ENCODE measurements around the gene FAM174C. TPM values are rescaled to one million over a fixed set of nuclear protein-coding genes. Genes with fewer than 3 reads are reported as not detected.
A peak's percentile ranks its signal among the peaks of the same experiment; 100 is the strongest.

FAM174C gene
- total RNA-seq, 2 experiments from 2014 or later = 99.8 to 101 TPM

GRCh38 chr19:1260749-1261537, 14.4 kb upstream of the FAM174C start:
- peak overlapping the region; percentile 98 for H3K27ac Mint-ChIP-seq
- peak overlapping the region; percentile 97 for H3K4me3 Mint-ChIP-seq
- H3K9me3 Mint-ChIP-seq = no peaks in the 10 kb centered on the region
- peak; percentile 99 for DNase-seq
- no peaks in the 10 kb centered on the region for H3K27me3 Mint-ChIP-seq
- H3K36me3 Mint-ChIP-seq = peaks cover 22% of the 10 kb centered on the region
- H3K4me1 Mint-ChIP-seq = peaks cover 57% of the 10 kb centered on the region

GRCh38 chr19:1261538-1261797, 13.9 kb upstream of the FAM174C start:
- H3K9me3 Mint-ChIP-seq = no peaks in the 10 kb centered on the region
- no peaks in the 10 kb centered on the region for H3K27me3 Mint-ChIP-seq
- H3K27ac Mint-ChIP-seq = peak overlapping the region; percentile 98
- peak overlapping the region; percentile 97 for H3K4me3 Mint-ChIP-seq
- peaks cover 57% of the 10 kb centered on the region for H3K4me1 Mint-ChIP-seq
- H3K36me3 Mint-ChIP-seq = peaks cover 22% of the 10 kb centered on the region
- DNase-seq = no peak

GRCh38 chr19:1261798-1262622, 13.3 kb upstream of the FAM174C start:
- no peak for DNase-seq
- Mint-ChIP-seq H3K36me3 (peaks cover 22% of the 10 kb centered on the region), H3K9me3 (no peaks in the 10 kb centered on the region), H3K4me1 (peaks cover 57% of the 10 kb centered on the region), H3K27me3 (no peaks in the 10 kb centered on the region), H3K4me3 (peak overlapping the region; percentile 97), H3K27ac (peak overlapping the region; percentile 98)

- no peaks in the 10 kb centered on the region for H3K9me3 Mint-ChIP-seq
- DNase-seq = no peak
- peak overlapping the region; percentile 72 for H3K27ac Mint-ChIP-seq
- H3K36me3 Mint-ChIP-seq = peaks cover 17% of the 10 kb centered on the region
- H3K4me1 Mint-ChIP-seq = peaks cover 59% of the 10 kb centered on the region
- H3K4me3 Mint-ChIP-seq = peak overlapping the region; percentile 80
- no peaks in the 10 kb centered on the region for H3K27me3 Mint-ChIP-seq
These were observed 12.7 kb upstream of the FAM174C start for GRCh38 chr19:1262623-1263123.

- H3K4me3 Mint-ChIP-seq = peak overlapping the region; percentile 80
- no peaks in the 10 kb centered on the region for H3K9me3 Mint-ChIP-seq
- DNase-seq = no peak
- H3K4me1 Mint-ChIP-seq = peaks cover 58% of the 10 kb centered on the region
- peak overlapping the region; percentile 72 for H3K27ac Mint-ChIP-seq
- H3K36me3 Mint-ChIP-seq = peaks cover 16% of the 10 kb centered on the region
- no peaks in the 10 kb centered on the region for H3K27me3 Mint-ChIP-seq
These were observed 12.1 kb upstream of the FAM174C start for GRCh38 chr19:1263188-1263587.

- peaks cover 19% of the 10 kb centered on the region for H3K36me3 Mint-ChIP-seq
- peaks cover 1% of the 10 kb centered on the region for H3K27me3 Mint-ChIP-seq
- H3K4me1 Mint-ChIP-seq = peaks cover 48% of the 10 kb centered on the region
- no peaks in the 10 kb centered on the region for H3K9me3 Mint-ChIP-seq
- H3K4me3 Mint-ChIP-seq = no peak overlapping the region
- no peak overlapping the region for H3K27ac Mint-ChIP-seq
- no peak for DNase-seq
These were observed 10.3 kb upstream of the FAM174C start for GRCh38 chr19:1264801-1265614.

- Mint-ChIP-seq H3K4me3 (peak overlapping the region; percentile 42), H3K27me3 (peaks cover 4% of the 10 kb centered on the region), H3K4me1 (peaks cover 52% of the 10 kb centered on the region), H3K36me3 (peaks cover 25% of the 10 kb centered on the region), H3K27ac (peak overlapping the region; percentile 59), H3K9me3 (no peaks in the 10 kb centered on the region)
- DNase-seq = peak; percentile 71
These were observed 9.7 kb upstream of the FAM174C start for GRCh38 chr19:1265615-1266128.

GRCh38 chr19:1266129-1266915, 9.0 kb upstream of the FAM174C start:
- Mint-ChIP-seq H3K27me3 (peaks cover 4% of the 10 kb centered on the region), H3K4me3 (peak overlapping the region; percentile 42), H3K9me3 (no peaks in the 10 kb centered on the region), H3K27ac (peak overlapping the region; percentile 59), H3K4me1 (peaks cover 59% of the 10 kb centered on the region), H3K36me3 (peaks cover 31% of the 10 kb centered on the region)
- peak; percentile 91 for DNase-seq

- H3K27ac Mint-ChIP-seq = peak overlapping the region; percentile 45
- H3K4me3 Mint-ChIP-seq = peak overlapping the region; percentile 61
- H3K36me3 Mint-ChIP-seq = peaks cover 31% of the 10 kb centered on the region
- peaks cover 4% of the 10 kb centered on the region for H3K27me3 Mint-ChIP-seq
- H3K9me3 Mint-ChIP-seq = no peaks in the 10 kb centered on the region
- peak; percentile 75 for DNase-seq
- peaks cover 59% of the 10 kb centered on the region for H3K4me1 Mint-ChIP-seq
These were observed 8.3 kb upstream of the FAM174C start for GRCh38 chr19:1266916-1267476.

- H3K27ac Mint-ChIP-seq = peak overlapping the region; percentile 45
- DNase-seq = peak; percentile 49
- H3K4me3 Mint-ChIP-seq = peak overlapping the region; percentile 61
- no peaks in the 10 kb centered on the region for H3K9me3 Mint-ChIP-seq
- peaks cover 4% of the 10 kb centered on the region for H3K27me3 Mint-ChIP-seq
- H3K4me1 Mint-ChIP-seq = peaks cover 61% of the 10 kb centered on the region
- H3K36me3 Mint-ChIP-seq = peaks cover 35% of the 10 kb centered on the region
These were observed 7.7 kb upstream of the FAM174C start for GRCh38 chr19:1267477-1268225.

GRCh38 chr19:1268226-1269064, 6.9 kb upstream of the FAM174C start:
- peaks cover 37% of the 10 kb centered on the region for H3K36me3 Mint-ChIP-seq
- H3K27me3 Mint-ChIP-seq = peaks cover 4% of the 10 kb centered on the region
- no peaks in the 10 kb centered on the region for H3K9me3 Mint-ChIP-seq
- H3K4me3 Mint-ChIP-seq = peak overlapping the region; percentile 77
- H3K27ac Mint-ChIP-seq = peak overlapping the region; percentile 60
- H3K4me1 Mint-ChIP-seq = peaks cover 60% of the 10 kb centered on the region
- DNase-seq = no peak

GRCh38 chr19:1269065-1269477, 6.3 kb upstream of the FAM174C start, which contains the start of gene CIRBP:
Gene CIRBP (plus strand): TSS chr19:1269332. CDS start chr19:1270934, 1,602 bp downstream.
- peak; percentile 99 for DNase-seq
- Mint-ChIP-seq H3K27me3 (peaks cover 4% of the 10 kb centered on the region), H3K4me1 (peaks cover 64% of the 10 kb centered on the region), H3K36me3 (peaks cover 40% of the 10 kb centered on the region), H3K4me3 (peak within 1 kb of the TSS; percentile 96), H3K27ac (peak within 1 kb of the TSS; percentile 96), H3K9me3 (no peaks in the 10 kb centered on the region)
